GM19240 (cell line): Measurements from ENCODE around the gene RAB6D.
A peak's percentile ranks its signal among the peaks of the same experiment; 100 is the strongest.
"Not testable (repeated sequence)": the region's sequence is repeated elsewhere in the genome, so short reads cannot be mapped to it uniquely, and the experiment has no call there.

Experiments used
- DNase-seq: peaks from one replicate; pipeline ENCODE4 v3.0.0; 2011; ENCODE audit warnings: low spot score; ENCODE audit not compliant: insufficient read length

Gene RAB6D

GRCh38 chr2:131363703-131364186 lies at the start of gene RAB6D:
TSS of gene RAB6D (minus strand) at chr2:131364168. CDS start at chr2:131363720, 448 bp downstream.
- DNase-seq = not testable (repeated sequence)

GRCh38 chr2:131413148-131413747 lies 49.3 kb upstream of the RAB6D start:
- peak; percentile 25 for DNase-seq

- DNase-seq = no peak
These were observed 46.2 kb upstream of the RAB6D start for GRCh38 chr2:131410173-131410572.

- no peak for DNase-seq
These were observed 44.8 kb upstream of the RAB6D start for GRCh38 chr2:131408778-131409177.

- no peak for DNase-seq
These were observed 44.2 kb upstream of the RAB6D start for GRCh38 chr2:131408207-131408606.

- DNase-seq = no peak
These were observed 40.8 kb upstream of the RAB6D start for GRCh38 chr2:131404753-131405152.

- DNase-seq = no peak
These were observed 38.5 kb upstream of the RAB6D start for GRCh38 chr2:131402320-131403039.

GRCh38 chr2:131400849-131401248 lies 36.9 kb upstream of the RAB6D start:
- no peak for DNase-seq

GRCh38 chr2:131400441-131400840 lies 36.5 kb upstream of the RAB6D start:
- not testable (repeated sequence) for DNase-seq

GRCh38 chr2:131396209-131396608 lies 32.2 kb upstream of the RAB6D start:
- DNase-seq = not testable (repeated sequence)

- not testable (repeated sequence) for DNase-seq
These were observed 31.2 kb upstream of the RAB6D start for GRCh38 chr2:131395024-131395645.

GRCh38 chr2:131394147-131394931 lies 30.4 kb upstream of the RAB6D start:
- DNase-seq = no peak

GRCh38 chr2:131391953-131392352 lies 28.0 kb upstream of the RAB6D start:
- not testable (repeated sequence) for DNase-seq

GRCh38 chr2:131391471-131391870 lies 27.5 kb upstream of the RAB6D start:
- DNase-seq = not testable (repeated sequence)

GRCh38 chr2:131390495-131391130 lies 26.6 kb upstream of the RAB6D start:
- not testable (repeated sequence) for DNase-seq

- no peak for DNase-seq
These were observed 25.7 kb upstream of the RAB6D start for GRCh38 chr2:131389657-131390056.

GRCh38 chr2:131388834-131389233 lies 24.9 kb upstream of the RAB6D start:
- DNase-seq = not testable (repeated sequence)

- DNase-seq = not testable (repeated sequence)
These were observed 9.1 kb upstream of the RAB6D start for GRCh38 chr2:131373111-131373510.

GRCh38 chr2:131369954-131370353 lies 6.0 kb upstream of the RAB6D start:
- no peak for DNase-seq

- not testable (repeated sequence) for DNase-seq
These were observed 4.6 kb upstream of the RAB6D start for GRCh38 chr2:131368493-131369066.

- DNase-seq = no peak
These were observed 3.4 kb upstream of the RAB6D start for GRCh38 chr2:131367352-131367751.
